Endothelial cell of umbilical vein (primary cell): ENCODE results near the gene PTPRD. TPM values are rescaled to one million over a fixed set of nuclear protein-coding genes. Genes with fewer than 3 reads are reported as not detected.

Experiments used
- BruUV-seq: library from RNA; stranded (reverse); fragments of 400-500 nt; replicated peaks from 2 replicates; lab custom pipeline; 2021; lab: Mats Ljungman, UMichigan
- CTCF ChIA-PET: fragments of 300-600, 350-600 bp; sonication (Branson Sonifier 250); formaldehyde crosslinking; loops from one replicate; lab custom pipeline; 2021; ENCODE audit warnings: antibody characterized with exemption, inconsistent platforms; lab: Charles Lee
- POLR2A ChIA-PET: fragments of 300-600, 350-600 bp; sonication (Branson Sonifier 250); formaldehyde crosslinking; loops from one replicate; lab custom pipeline; 2021; ENCODE audit warnings: antibody characterized with exemption, inconsistent platforms; lab: Charles Lee
- DNase-seq: peaks from one replicate; pipeline ENCODE4 v3.0.0-alpha.2; 2011; ENCODE audit warnings: low read depth, low spot score
- FAIRE-seq: peaks from 2 replicates; lab custom pipeline; 2011; peaks lifted over from hg19 to GRCh38; lab: Jason Lieb, UNC
- H2AFZ ChIP-seq: 2 replicates; pipeline ENCODE4 v1.6.0; 2012; ENCODE audit warnings: low read depth, low read length, control low read depth, inconsistent platforms
- H3K27ac ChIP-seq: 2 replicates; pipeline ENCODE4 v1.5.1; 2011; ENCODE audit warnings: low read depth, mild to moderate bottlenecking, control low read depth, low read length, moderate library complexity; ENCODE audit not compliant: insufficient read depth
- H3K27me3 ChIP-seq, 2 experiments: 2 replicates each; pipeline versions ENCODE4 v1.6.0 to v1.6.1; 2011; ENCODE audit warnings: low read length in 2 of 2, mixed read lengths in 1 of 2; ENCODE audit not compliant: control insufficient read depth in 2 of 2, insufficient read depth in 2 of 2
- H3K36me3 ChIP-seq, 2 experiments: 2 replicates in 1 of 2; 3 replicates in 1 of 2; pipeline ENCODE4 v1.5.1; 2011; ENCODE audit warnings: low read length in 2 of 2, mild to moderate bottlenecking in 1 of 2, moderate library complexity in 1 of 2; ENCODE audit not compliant: control insufficient read depth in 2 of 2, insufficient read depth in 2 of 2; ENCODE audit errors: extremely low read depth in 1 of 2
- H3K4me1 ChIP-seq: 3 replicates; pipeline ENCODE4 v1.5.1; 2011; ENCODE audit warnings: mild to moderate bottlenecking, low read length; ENCODE audit not compliant: control insufficient read depth, insufficient read depth; ENCODE audit errors: extremely low read depth
- H3K4me2 ChIP-seq: 2 replicates; pipeline ENCODE4 v1.6.1; 2011; ENCODE audit warnings: low read length, control low read depth, mixed read lengths; ENCODE audit not compliant: insufficient read depth
- H3K4me3 ChIP-seq, 3 experiments: fragments of 200-600 bp in 1 of 3; sonication (generic), shearing (Covaris generic) in 1 of 3; replicated peaks in 1 of 3; 2 replicates each; pipeline ENCODE4 v1.5.1; 2011 to 2016; ENCODE audit warnings: control low read depth in 3 of 3, low read length in 3 of 3, mild to moderate bottlenecking in 2 of 3, inconsistent platforms in 1 of 3, low read depth in 1 of 3, moderate library complexity in 1 of 3; ENCODE audit not compliant: insufficient read depth in 1 of 3
- H3K79me2 ChIP-seq: 2 replicates; pipeline ENCODE4 v1.6.0; 2012; ENCODE audit warnings: low read length, inconsistent platforms; ENCODE audit not compliant: control insufficient read depth, insufficient read depth
- H3K9ac ChIP-seq: replicated peaks from 2 replicates; pipeline ENCODE3; 2011; ENCODE audit warnings: low read length, control low read depth; ENCODE audit not compliant: insufficient read depth; ENCODE audit errors: extremely low read depth
- H3K9me1 ChIP-seq: replicated peaks from 3 replicates; pipeline ENCODE4 v1.6.0; 2011; ENCODE audit warnings: mild to moderate bottlenecking, low read length; ENCODE audit not compliant: control insufficient read depth, insufficient read depth; ENCODE audit errors: extremely low read depth
- H3K9me3 ChIP-seq: replicated peaks from 2 replicates; pipeline ENCODE4 v1.5.1; 2012; ENCODE audit warnings: low read length, inconsistent platforms; ENCODE audit not compliant: control insufficient read depth, insufficient read depth
- H4K20me1 ChIP-seq: replicated peaks from 2 replicates; pipeline ENCODE3; 2011; ENCODE audit warnings: mild to moderate bottlenecking, low read length; ENCODE audit not compliant: control insufficient read depth, insufficient read depth; ENCODE audit errors: extremely low read depth
- CTCF ChIP-seq, 2 donors: IDR thresholded peaks; 1 replicate in 1 of 2; 2 replicates in 1 of 2; pipeline ENCODE4 v1.5.1; 2011; ENCODE audit warnings: low read length in 2 of 2, mild to moderate bottlenecking in 2 of 2, moderate library complexity in 2 of 2, control low read depth in 1 of 2, inconsistent platforms in 1 of 2, low read depth in 1 of 2; ENCODE audit not compliant: insufficient read depth in 1 of 2; ENCODE audit errors: extremely low read depth in 1 of 2
- EZH2 ChIP-seq: IDR thresholded peaks from 2 replicates; pipeline ENCODE4 v1.6.1; 2012; ENCODE audit warnings: borderline replicate concordance, low read depth, mild to moderate bottlenecking, moderate library complexity, low read length, inconsistent platforms; ENCODE audit not compliant: severe bottlenecking
- FOS ChIP-seq: IDR thresholded peaks from 2 replicates; pipeline ENCODE4 v1.6.1; 2011; ENCODE audit warnings: mild to moderate bottlenecking, low read length, moderate library complexity, borderline replicate concordance; ENCODE audit not compliant: insufficient read depth
- GATA2 ChIP-seq: IDR thresholded peaks from 2 replicates; pipeline ENCODE4 v1.7.0; 2011; ENCODE audit warnings: low read depth, mild to moderate bottlenecking, moderate library complexity, mixed read lengths, low read length; ENCODE audit not compliant: insufficient read length, insufficient read depth
- JUN ChIP-seq: IDR thresholded peaks from 2 replicates; pipeline ENCODE4 v1.6.1; 2011; ENCODE audit warnings: borderline replicate concordance, low read depth; ENCODE audit not compliant: insufficient read length, insufficient read depth
- MYC ChIP-seq: IDR thresholded peaks from one replicate; pipeline ENCODE4 v1.6.1; 2011; ENCODE audit warnings: mild to moderate bottlenecking, low read depth, low read length
- POLR2A ChIP-seq: IDR thresholded peaks from 2 replicates; pipeline ENCODE4 v1.6.1; 2012; ENCODE audit warnings: low read depth, mild to moderate bottlenecking, control low read depth, low read length
- POLR2AphosphoS5 ChIP-seq: IDR thresholded peaks from 2 replicates; pipeline ENCODE4 v1.6.1; 2012; ENCODE audit warnings: low read depth, mild to moderate bottlenecking, control low read depth, low read length, moderate library complexity; ENCODE audit not compliant: insufficient read depth
- dilution Hi-C: fragments of 300-500 bp; cut with MboI; formaldehyde crosslinking; loops from one replicate; pipeline ENCODE4 v1.15.0; 2019; ENCODE audit warnings: low sequenced_read_pairs; ENCODE audit not compliant: extremely low pct_ligation_motif_present
- intact Hi-C: fragments of 100-400 bp; cut with micrococcal nuclease; formaldehyde crosslinking; loops from one replicate; pipeline ENCODE4 v1.10.0; 2022
- polyA plus RNA-seq, 4 experiments: library from polyadenylated mRNA; depleted of rRNA in 3 of 4; stranded (reverse) in 3 of 4; unstranded in 1 of 4; fragments of >200 nt; gene quantifications; 2 replicates each; pipeline versions ENCODE4 v1.2.1 to v1.2.3, GENCODE V29; 2011 to 2012; ENCODE audit warnings: missing spikeins in 1 of 4
- total RNA-seq: library from RNA; stranded (reverse); gene quantifications from 2 replicates; pipeline ENCODE4 v1.2.3, GENCODE V29; 2021
- TF ChIP-seq, protein P1 (sequence below): IDR thresholded peaks from 2 replicates; pipeline ENCODE4 v1.6.1; 2011; ENCODE audit not compliant: insufficient read depth, insufficient read length

The PTPRD gene
- total and polyA plus RNA-seq, 2 donors (not counting 3 experiments of a cell fraction or from before 2014, with no cell fraction given) = 5.5 to 5.7 TPM

DNA sequence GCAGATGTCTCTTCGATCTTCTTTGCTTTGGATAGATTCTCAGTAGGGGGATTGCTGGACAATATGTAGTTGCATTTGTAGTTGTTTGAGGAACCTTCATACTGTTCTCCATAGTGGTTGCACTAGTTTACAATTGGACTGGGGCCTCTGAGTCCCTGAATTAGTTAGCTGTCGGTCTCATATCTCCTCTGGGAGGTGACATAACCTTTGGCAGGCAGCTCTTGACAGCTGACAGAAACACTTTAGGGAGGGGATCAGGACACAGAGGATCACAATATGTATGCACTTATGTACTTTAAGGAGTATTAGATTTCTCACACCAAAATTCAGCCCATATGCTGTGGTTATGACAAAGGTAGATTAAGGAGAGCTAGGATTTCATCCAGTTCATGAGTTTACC lies 1533.3 kb downstream of the PTPRD start:
- dilution Hi-C loops = no loop called here
- H3K4me3 ChIP-seq = no peak overlapping the region
- no peaks in the 10 kb centered on the region for H3K4me1 ChIP-seq
- H3K79me2 ChIP-seq = no peaks in the 10 kb centered on the region
- intact Hi-C loops = no loop called here
- POLR2A ChIA-PET = no interaction called here
- H4K20me1 ChIP-seq = no peaks in the 10 kb centered on the region
- peaks cover 2% of the 10 kb centered on the region for H3K9me3 ChIP-seq
- no TSS peak for BruUV-seq
- no peaks in the 10 kb centered on the region for H3K9me1 ChIP-seq
- no peak overlapping the region for H3K4me2 ChIP-seq
- no peaks in the 10 kb centered on the region for H3K36me3 ChIP-seq
- TF ChIP-seq POLR2AphosphoS5 = no peak
- TF ChIP-seq FOS = no peak
- DNase-seq = no peak
- H2AFZ ChIP-seq = no peak overlapping the region
- FAIRE-seq = no peak
- no peak overlapping the region for H3K9ac ChIP-seq
- CTCF ChIA-PET = no interaction called here
- H3K27ac ChIP-seq = no peak overlapping the region
- H3K27me3 ChIP-seq = no peaks in the 10 kb centered on the region

- ChIA-PET CTCF (no interaction called here), POLR2A (no interaction called here)
- H3K4me1 ChIP-seq = no peaks in the 10 kb centered on the region
- H3K9me1 ChIP-seq = no peaks in the 10 kb centered on the region
- no peak overlapping the region for H3K4me2 ChIP-seq
- H4K20me1 ChIP-seq = no peaks in the 10 kb centered on the region
- dilution Hi-C loops = no loop called here
- H3K9ac ChIP-seq = no peak overlapping the region
- no peak overlapping the region for H3K27ac ChIP-seq
- no peak overlapping the region for H2AFZ ChIP-seq
- peaks cover 2% of the 10 kb centered on the region for H3K9me3 ChIP-seq
- H3K27me3 ChIP-seq = no peaks in the 10 kb centered on the region
- TF ChIP-seq POLR2AphosphoS5 (no peak), MYC (no peak), GATA2 (no peak), POLR2A (no peak), JUN (no peak), FOS (no peak), EZH2 (no peak), CTCF (IDR thresholded peaks at IDR 0.05; ENCODE audit: extremely low read depth in 1 of 2, insufficient read depth in 1 of 2, low read depth in 1 of 2, low read length in 2 of 2) (no peak)
- TF ChIP-seq, protein P1, sequence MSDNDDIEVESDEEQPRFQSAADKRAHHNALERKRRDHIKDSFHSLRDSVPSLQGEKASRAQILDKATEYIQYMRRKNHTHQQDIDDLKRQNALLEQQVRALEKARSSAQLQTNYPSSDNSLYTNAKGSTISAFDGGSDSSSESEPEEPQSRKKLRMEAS = no peak
- no peak for DNase-seq
- H3K36me3 ChIP-seq = no peaks in the 10 kb centered on the region
- no TSS peak for BruUV-seq
- no peak overlapping the region for H3K4me3 ChIP-seq
- no peaks in the 10 kb centered on the region for H3K79me2 ChIP-seq
- intact Hi-C loops = no loop called here
- no peak for FAIRE-seq
These were observed 1534.5 kb downstream of the PTPRD start for GRCh38 chr9:9078301-9078700.
